ENCODE results near the gene TRAF1.
"Not testable (repeated sequence)": the region's sequence is repeated elsewhere in the genome, so short reads cannot be mapped to it uniquely, and the experiment has no call there.

Gene TRAF1, protein sequence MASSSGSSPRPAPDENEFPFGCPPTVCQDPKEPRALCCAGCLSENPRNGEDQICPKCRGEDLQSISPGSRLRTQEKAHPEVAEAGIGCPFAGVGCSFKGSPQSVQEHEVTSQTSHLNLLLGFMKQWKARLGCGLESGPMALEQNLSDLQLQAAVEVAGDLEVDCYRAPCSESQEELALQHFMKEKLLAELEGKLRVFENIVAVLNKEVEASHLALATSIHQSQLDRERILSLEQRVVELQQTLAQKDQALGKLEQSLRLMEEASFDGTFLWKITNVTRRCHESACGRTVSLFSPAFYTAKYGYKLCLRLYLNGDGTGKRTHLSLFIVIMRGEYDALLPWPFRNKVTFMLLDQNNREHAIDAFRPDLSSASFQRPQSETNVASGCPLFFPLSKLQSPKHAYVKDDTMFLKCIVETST

DNA sequence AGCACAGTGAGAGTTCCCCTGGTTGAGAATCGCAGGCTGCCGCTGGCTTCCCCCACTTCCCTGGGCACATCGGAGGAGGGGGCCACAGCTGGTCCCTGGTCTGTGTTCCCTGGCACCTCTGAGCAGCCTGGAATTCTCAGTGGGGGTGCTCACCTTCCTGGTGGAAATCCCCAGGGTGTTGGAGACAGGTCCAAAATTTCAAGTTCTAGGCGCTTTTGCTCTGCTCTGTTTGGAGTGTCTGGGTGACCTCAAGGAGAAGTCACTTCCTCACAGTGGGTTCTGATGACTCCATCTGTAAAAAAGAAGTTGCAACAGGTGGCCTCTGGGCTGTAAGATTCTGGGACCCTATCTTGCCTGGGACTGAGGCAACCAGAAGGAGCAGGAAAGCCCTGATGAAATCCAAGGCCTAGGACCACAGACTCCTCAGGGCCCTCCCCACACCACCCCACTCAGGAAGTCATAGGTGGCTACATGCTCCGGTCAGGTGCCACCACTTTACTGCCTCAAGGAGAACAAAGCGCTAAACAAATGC, at the start of gene TRAF1:
Gene TRAF1, minus strand, starts transcription at position 400 of the 532 bp plus-strand sequence. CDS start 721 bp downstream, outside the sequence.
- no peak for DNase-seq (ENCODE audit: low spot score)

DNA sequence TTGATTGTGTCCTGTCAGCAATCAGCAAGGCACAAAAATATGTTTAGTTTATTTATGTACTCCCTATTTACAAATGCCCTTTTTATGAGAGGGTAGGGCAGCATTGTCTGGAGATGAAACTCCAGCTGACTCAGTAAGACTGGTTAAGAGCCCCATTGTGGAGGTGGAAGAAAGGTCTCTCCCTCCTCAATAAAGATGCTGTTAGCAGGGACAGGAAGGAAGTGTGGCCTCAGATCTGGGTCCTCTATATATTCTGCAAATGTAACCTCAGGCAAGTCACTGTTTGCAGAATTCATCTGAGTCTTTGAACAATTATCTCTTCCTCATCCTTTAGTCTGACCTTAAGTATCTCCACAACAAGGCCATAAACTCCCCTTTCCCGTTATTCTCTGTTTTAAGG, 48.3 kb upstream of the TRAF1 start:
- no peak for DNase-seq (ENCODE audit: low spot score)

DNA sequence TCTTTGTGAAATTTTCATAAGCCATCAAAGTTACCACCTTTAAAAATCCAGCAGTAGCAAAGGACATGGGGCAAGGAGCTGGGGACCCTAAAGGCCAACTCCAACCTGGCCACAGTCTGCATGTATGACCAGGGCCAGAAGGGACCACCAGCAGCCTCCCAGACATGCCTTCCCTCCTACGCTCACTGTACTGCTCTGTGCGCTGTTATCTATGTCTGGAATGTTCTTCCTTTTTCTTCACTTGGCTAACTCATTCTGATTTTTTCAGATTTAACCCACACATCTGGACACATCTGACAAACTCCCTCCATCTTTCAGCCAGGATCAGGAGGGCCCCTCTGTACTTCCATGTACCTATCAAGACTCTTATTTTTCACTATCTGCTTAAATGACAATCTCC, 47.6 kb upstream of the TRAF1 start:
- DNase-seq (ENCODE audit: low spot score) = no peak

DNA sequence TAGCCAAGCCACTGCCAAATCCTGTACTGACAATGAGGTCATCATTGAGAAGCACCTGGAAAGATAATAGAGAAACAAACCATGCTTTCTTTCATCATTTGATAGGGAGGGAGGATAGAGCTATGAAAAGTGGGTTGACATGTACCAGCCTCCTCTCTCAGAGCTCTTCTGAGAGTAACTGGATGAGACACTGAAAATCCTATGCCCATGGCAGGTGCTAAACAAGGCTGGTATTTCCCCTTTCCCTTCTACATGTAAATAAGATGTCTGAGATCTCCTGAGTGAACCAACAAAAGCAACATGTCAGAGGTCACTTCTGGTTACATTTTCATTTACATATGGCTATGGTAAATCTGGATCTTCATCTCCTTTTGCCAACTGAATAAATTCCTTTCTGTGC, 45.3 kb upstream of the TRAF1 start:
- no peak for DNase-seq (ENCODE audit: low spot score)

DNA sequence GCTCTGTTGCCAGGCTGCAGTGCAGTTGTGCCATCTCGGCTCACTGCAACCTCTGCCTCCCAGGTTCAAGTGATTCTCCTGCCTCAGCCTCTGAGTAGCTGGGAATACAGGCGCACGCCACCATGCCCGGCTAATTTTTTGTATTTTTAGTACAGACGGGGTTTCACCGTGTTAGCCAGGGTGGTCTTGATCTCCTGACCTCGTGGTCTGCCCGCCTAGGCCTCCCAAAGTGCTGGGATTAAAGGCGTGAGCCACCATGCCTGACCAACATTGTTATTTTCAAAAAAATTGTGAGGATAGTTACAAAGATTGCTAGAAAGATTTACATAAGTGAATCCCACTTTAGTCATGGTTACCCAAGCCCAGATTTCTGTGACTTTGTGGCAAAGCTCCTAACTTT, 44.9 kb upstream of the TRAF1 start:
- DNase-seq (ENCODE audit: low spot score) = not testable (repeated sequence)

DNA sequence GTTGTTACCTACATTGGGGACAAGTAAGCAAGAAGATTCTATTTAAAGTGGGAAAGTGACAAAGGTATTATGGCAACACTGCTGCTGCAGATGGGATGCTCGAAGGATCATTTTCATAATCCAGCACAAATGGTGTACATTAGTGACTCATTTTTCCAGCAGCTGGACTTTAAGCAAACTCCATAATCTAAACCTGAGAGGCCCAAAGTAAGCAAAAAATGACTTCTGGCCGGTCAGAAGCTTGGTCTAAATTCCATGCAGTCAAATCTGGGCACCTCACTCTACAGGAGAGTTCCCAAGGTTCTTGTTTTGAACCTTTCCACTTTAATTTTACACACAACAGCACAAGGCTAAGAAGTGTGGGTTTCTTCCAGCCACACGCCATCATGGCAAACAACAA, 43.6 kb upstream of the TRAF1 start:
- no peak for DNase-seq (ENCODE audit: low spot score)

DNA sequence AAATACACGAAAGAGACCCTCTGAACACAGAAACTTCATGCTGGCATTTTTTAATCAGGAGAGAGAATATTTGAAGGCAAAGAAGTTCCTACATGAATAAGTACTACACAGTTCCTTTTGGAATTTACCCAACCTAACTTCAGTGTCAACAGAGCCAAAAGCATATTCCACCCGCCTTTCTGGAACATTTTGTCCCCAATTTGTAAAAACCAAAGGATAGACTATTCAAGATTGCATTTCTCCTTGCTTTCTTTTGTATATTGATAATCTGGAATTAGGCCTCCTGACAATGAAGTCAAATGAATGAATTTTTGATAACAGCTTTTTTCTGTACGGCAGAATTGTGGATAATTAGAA, 39.4 kb upstream of the TRAF1 start:
- no peak for DNase-seq (ENCODE audit: low spot score)

DNA sequence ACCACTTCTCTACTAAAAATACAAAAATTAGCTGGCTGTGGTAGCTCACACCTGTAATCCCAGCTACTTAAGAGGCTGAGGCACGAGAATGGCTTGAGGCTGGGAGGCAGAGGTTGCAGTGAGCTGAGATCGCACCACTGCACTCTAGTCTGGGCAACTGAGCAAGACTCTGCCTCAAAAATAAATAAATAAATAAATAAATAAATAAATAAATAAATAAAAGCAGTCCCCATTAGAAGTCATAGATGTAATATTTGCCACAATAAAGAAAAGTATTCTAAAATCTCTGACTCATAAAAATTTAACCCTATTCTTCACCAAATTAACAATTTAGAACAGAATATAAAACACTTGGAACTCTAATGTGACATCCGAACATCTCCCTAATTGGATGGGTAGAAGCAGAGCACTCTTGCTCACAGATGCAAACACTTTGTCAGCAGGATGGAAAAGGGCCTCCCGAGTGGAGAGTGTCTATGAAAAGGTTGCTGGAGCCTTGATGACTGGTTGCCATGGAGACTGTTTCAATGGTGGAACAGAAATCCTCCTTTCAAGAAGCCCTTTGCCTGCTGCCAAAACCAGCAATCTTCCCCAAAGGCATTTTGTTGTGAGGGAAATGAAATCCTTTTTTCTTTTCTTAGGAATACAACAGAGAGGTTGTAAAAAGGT, 38.9 kb upstream of the TRAF1 start:
- peak; percentile 19 for DNase-seq (ENCODE audit: low spot score)

DNA sequence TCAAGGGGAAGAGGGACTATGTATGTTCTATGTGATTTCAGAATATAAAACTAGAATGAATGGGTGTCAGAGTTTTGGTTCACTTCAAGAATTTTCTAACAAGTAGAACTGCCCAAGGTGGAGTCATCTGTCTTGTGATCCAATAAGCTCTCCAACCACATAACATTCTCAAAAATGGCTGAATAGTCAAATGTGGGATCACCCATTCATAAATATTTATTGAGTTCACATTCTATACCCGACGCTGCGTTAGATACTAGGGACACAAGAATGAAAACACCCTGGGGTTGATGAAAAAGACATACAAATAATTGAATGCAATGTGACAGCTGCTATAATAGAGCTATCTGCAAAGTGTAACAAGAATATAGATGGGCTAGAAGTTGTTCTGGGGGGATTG, 35.3 kb upstream of the TRAF1 start:
- DNase-seq (ENCODE audit: low spot score) = no peak

DNA sequence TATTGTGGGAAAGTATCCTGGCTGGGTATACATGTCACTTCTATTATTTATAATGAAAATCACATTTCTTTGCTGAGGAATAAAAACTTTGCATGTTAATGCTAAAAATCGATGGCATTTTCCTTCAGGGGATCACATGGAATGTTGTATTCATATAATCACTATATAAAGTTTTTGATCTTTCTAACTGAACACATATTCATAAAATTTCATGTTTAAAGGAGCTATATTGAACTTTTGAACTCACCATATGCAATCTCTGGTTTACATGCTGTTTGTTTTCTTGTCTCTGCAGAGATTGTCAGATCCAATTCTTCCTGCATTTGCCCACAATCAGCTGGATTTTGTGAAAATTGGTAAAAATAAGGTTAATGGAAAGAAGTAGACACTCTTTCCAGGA, 33.4 kb upstream of the TRAF1 start:
- DNase-seq (ENCODE audit: low spot score) = no peak

DNA sequence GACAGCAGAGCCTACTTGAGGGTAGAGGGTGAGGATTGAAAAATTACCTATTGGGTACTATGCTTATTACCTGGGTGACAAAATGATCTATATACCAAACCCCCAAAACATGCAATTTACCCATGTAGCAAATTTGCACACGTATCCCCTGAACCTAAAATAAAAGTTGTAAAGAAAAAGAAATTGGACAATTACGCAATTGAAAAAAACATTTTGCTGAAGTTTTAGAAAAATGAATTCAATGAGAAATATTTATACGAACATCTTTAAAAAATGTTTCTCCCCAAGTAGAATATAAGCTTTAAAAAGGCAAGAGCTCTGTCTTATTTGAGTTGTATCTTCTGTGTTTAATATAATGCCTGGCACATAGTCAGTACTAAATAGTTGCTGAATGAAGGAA, 30.3 kb upstream of the TRAF1 start:
- no peak for DNase-seq (ENCODE audit: low spot score)

DNA sequence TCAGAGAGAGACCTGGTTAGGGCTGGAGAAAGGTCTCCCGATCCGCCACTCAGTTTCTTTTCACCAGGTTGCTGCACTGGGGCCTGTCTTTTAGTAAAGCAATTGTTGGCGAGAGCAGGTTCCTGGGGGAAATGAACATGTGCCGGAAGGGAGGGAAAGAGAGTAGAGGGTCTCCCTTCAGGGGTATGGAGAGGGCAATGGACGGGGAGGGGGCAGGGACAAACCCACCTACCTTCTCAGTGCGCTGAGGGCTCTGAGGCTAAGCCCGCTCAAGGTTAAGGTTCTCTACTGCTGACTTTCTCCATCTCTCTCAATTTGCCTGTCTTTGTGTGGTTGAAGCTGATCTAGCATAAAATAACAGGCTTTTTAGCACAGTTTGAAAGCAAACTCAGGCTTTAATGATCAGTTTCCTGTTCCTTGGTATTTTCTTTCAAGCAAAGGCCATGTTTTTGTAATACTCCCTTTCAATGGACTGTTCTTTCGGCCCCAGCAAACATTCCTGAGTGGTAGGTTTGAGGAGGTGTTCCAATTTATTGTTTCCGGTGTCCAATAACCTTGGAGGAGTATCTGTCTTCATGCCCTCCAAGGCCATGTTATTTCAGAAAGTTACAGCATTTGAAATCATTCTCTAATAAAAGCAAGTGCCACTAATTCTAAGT, 25.5 kb upstream of the TRAF1 start:
- DNase-seq (ENCODE audit: low spot score) = no peak

DNA sequence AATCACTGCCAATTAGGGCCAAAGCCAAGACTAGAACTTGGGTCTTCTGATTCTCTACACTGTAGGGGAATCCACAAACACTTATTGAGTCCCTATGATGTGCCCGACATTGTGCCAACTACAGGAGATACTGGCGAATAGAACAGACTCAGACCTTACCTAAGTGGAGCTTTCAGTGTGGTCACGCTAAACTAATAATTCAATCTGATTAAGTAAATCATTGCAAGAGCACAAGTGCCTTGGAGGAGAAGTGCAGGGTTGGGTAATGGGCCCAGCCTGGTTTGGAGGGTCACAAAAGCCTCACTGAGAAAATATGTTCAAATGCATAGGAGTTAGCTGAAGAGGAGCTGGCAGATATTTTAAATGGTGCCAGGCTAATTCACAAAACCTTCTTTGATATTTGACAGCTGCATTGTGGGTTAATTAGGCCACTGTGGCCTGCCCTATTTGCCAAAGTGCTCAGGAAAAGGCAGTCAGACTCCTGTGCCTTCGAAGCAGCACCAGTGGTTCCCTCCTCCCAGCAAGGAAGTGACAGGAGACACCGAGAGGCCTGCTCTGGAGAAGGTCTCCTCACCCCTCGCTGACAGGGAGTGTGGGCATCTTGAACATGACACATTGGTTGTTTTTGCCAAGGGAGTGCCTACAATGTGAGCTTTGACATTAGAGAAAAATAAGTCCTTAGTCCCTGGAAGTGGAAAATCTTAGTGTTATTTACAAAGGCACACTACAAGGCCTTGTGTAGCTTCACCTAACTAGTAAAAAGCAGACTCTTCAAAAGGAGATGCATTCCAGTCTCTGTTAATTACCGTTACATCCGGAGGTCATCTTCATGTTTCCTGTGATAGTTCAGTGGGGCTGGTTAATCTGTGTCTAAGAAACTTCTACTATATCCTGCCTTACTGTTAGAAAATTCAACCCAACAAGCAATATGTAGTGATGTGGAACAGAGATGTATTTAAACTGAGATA, 24.1 kb upstream of the TRAF1 start:
- no peak for DNase-seq (ENCODE audit: low spot score)

DNA sequence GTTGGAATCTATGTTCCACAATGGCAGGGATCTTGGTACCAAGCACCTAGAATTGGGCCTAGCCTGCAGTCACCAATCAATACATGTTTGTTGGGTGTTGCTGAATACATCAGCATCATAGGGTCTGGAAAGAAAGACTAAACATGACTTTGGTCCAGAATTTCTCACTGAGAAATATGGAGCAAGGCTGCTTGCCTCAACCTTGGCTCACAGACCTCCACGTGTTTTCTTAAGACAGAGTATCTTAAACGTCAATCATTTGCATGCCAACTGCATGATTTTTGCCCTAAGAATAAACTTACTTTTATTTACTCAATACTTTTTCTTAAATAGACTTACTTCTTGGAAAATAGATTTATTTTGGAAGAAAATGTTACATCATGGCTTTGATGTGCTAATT, 22.7 kb upstream of the TRAF1 start:
- no peak for DNase-seq (ENCODE audit: low spot score)

DNA sequence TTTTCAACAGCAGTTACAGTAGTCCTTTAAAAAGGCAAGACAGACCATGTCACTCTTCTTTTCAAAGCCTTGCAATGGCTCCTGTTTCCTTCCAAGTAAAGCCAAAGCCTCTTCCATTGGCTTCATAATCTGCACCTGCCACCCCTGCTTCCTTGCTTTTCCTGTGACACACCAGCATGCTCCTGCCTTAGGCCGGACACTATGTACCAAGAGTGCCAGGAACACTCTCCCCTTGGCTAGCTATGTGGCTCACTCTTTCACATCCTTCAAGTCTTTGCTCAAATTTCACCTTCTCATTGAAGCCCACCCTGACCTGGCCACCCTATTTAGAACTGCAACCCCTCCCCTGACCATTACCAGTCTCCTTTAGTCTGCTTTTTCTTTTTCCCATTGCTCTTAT, 22.2 kb upstream of the TRAF1 start:
- no peak for DNase-seq (ENCODE audit: low spot score)

DNA sequence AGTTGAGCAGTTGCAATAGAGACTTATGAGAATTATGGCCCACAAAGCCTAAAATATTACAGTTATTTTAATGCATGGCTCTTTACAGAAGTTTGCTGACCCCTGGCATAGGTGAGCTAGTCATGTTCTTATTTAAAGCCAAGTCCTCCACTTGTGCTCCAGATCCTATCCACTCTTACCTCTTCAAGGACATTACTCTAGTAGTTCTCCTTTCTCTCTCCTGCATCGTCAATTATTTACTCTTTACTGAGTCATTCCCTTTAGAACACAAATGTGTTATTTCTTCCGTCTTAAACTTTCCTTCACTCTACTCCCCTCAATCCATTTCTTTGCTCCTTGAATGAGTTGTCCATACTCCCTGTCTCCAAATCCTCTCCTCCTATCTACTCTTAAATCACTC, 20.6 kb upstream of the TRAF1 start:
- no peak for DNase-seq (ENCODE audit: low spot score)

DNA sequence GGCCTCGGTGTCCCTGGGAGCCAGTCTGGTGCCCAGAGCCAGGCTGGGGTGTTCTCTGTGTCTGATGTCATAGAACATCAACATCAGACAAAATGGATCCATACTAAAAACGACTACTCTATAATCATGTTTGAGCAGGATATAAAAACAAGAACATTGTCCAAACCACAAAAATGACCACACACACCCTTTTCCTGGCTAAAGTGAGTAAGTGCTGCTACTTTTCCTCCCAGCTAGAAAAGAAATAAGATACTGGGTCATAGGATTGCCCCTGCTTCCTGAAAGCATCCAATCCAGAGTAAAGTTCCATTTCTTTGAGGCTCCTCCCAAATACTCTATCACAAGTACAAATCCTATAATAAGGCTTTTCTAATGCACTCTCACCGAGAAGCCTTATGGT, 19.7 kb upstream of the TRAF1 start:
- no peak for DNase-seq (ENCODE audit: low spot score)

DNA sequence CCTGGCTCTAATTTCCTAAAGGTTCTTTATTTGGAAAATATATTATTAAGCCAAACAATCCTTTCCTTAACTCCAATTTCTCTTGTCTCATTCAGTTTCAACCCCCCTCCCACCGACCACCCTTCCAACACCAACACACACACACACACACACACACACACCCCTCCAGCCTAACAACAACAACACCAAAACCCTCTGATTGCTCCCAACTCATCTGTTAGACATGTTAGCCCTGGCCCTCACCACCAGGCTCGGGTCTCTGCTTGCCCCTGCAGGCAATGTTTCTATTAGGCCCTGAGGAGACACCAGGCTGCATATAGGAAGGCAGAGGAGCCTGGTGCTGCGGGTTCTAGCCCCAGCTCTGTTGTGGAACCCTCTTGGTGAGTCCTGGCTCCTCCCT, 18.4 kb upstream of the TRAF1 start:
- no peak for DNase-seq (ENCODE audit: low spot score)

DNA sequence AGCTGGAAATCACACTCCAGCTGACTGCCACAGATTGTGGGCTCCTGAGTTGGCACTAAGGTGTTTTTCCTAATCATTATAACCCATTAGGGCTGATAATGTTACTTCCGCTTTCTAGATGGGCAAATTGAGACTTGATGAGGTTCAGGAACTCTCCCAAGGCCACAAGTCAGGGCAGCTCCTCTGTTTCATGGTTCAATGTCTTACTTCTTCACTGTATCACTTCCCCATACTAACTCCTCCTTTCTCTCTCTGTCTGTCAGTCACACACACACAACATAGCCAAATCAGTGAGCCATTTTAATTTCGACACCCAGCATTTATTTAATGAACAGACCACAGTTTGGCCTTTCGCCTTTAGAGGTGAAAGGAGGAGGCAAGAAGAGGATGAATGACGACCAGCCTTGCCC, 17.8 kb upstream of the TRAF1 start:
- DNase-seq (ENCODE audit: low spot score) = no peak

DNA sequence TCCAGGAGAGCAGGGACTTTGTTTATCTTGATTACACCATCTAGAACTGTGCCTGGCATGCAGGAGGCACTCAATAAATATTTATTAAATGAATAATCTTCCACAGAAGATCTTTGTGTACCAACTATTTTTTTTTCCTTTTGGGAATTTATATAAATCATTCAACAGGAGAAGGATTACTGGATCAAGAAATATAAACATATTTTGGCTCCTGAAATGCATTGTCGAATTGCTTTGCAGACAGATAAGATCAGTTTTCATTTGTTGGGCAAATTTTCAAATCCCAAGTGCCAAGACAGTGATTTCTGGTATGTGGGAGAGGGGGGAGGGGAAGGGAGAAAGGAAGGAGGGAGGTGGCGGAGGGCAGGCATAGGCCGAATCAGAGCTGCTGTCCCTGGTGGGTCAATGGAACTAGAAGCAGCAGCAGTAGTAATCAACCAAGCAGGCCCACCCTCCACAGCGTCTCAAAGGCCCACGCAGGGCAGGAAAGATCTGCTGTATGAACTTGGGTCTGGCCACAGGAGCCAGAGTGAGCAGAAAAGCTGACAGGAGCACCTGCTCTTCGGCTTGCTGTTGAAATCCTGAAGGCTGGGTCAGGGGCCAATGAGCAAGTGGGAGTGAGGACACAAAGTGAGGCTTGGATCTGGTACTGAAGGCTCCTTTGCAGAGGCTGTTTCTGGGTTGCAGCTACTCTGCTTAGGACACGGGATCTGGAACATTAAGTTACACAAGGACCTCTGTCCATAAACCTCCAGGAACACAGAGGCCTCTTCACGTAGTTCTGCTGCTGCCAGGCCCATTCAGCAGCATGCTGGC, 15.8 kb upstream of the TRAF1 start:
- DNase-seq (ENCODE audit: low spot score) = no peak

Data from cerebellar cortex (tissue), 1 donor.